ENCODE data around the gene SLC46A2.

The SLC46A2 gene

DNA sequence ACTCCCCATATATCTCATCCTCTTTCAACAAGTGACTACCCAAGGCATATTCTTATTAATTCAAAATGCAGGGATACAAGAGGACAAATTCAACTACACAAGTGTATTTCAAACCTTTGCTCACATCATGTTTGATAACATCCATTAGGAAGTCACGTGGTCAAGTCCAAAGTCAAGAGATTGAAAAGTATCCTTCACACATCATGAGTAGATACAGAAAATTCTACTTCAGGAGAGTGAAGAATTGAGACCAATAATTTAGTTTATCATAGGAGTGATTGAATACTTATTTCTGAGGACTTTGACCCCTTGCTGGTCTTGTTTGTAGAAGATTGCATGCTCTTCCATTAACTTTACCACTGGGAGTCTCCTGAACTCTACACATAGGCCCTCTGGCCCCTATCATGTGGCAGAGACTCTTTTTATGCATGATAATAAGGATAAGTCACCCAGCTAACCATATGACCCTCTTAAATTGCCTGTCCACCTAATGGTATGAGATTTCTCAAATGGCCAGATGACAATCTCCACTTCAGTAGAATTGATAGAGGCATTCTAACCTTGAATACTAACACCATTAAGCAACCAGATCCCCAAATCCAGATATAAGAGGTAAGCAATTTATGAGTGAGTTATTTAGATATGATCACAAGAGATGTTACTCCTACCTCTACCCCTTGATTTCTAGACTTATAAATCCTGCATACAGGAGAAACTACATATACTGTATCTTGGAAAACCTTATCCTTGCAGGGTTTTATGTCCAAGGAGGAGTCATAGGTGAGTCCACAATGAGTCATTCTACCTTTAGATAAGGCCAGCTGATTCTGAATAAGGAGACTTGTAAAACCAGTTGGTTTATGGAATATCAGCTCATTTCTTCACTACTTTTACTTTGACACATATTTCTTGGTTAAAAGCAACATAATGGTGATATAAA, 26.6 kb upstream of the SLC46A2 start:
- no peak overlapping the region for H3K4me3 ChIP-seq (ENCODE audit: low read depth, low read length)
- in situ Hi-C loops (cut with HindIII; ENCODE audit: low sequenced_read_pairs) = no loop called here
- DNase-seq (ENCODE audit: low read depth) = no peak
- no peak for TF ChIP-seq CTCF (IDR thresholded peaks at IDR 0.05; ENCODE audit: low read depth, low read length, missing control alignments)

GRCh38 chr9:112914524-112914923, 23.8 kb upstream of the SLC46A2 start:
- DNase-seq (ENCODE audit: low read depth) = no peak
- no peak overlapping the region for H3K4me3 ChIP-seq (ENCODE audit: low read depth, low read length)
- in situ Hi-C loops (cut with HindIII; ENCODE audit: low sequenced_read_pairs) = no loop called here
- no peak for TF ChIP-seq CTCF (IDR thresholded peaks at IDR 0.05; ENCODE audit: low read depth, low read length, missing control alignments)

- no peak for DNase-seq (ENCODE audit: low read depth)
- H3K4me3 ChIP-seq (ENCODE audit: low read depth, low read length) = no peak overlapping the region
- in situ Hi-C loops (cut with HindIII; ENCODE audit: low sequenced_read_pairs) = no loop called here
- no peak for TF ChIP-seq CTCF (IDR thresholded peaks at IDR 0.05; ENCODE audit: low read depth, low read length, missing control alignments)
Observed at GRCh38 chr9:112913326-112913725, 22.6 kb upstream of the SLC46A2 start.

DNA sequence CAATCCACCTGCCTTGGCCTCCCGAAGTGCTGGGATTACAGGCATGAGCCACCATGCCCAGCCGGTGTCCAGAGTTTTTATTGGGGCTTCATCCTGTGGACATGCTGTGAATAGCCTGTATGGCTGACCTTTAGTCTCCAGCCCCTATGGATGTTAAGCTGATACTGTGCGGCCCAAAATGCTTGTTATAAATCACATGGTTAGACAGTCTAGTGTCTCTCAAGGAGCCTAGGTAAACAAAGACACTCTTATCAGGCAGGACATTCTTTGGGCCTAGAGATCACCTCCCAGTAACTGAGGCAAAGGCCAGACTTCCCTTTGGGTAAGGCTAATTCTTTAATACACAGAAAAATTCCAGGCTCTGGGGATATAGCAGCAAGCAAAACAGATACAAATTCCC, 22.0 kb upstream of the SLC46A2 start:
- no peak for TF ChIP-seq CTCF (IDR thresholded peaks at IDR 0.05; ENCODE audit: low read depth, low read length, missing control alignments)
- DNase-seq (ENCODE audit: low read depth) = no peak
- in situ Hi-C loops (cut with HindIII; ENCODE audit: low sequenced_read_pairs) = no loop called here
- no peak overlapping the region for H3K4me3 ChIP-seq (ENCODE audit: low read depth, low read length)

DNA sequence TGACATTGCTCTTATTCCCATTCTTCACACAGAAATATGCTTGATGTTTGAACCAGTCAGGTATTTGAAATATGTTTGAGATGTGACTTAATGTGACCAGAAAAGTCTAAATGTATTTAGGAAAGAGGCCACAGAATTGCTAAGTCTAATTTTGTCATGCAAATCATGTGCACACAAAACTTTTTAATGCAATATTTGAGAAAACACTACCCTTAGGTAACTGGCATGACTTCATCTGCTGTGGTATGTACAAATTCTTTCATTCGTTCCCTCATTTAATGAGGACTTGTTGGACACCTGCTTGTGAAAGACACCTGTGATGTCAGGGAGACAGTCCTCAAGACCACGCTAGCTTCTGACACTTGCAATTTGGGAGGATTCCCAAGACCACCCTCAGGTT, 21.1 kb upstream of the SLC46A2 start:
- TF ChIP-seq CTCF (IDR thresholded peaks at IDR 0.05; ENCODE audit: low read depth, low read length, missing control alignments) = no peak
- DNase-seq (ENCODE audit: low read depth) = no peak
- in situ Hi-C loops (cut with HindIII; ENCODE audit: low sequenced_read_pairs) = no loop called here
- H3K4me3 ChIP-seq (ENCODE audit: low read depth, low read length) = no peak overlapping the region

DNA sequence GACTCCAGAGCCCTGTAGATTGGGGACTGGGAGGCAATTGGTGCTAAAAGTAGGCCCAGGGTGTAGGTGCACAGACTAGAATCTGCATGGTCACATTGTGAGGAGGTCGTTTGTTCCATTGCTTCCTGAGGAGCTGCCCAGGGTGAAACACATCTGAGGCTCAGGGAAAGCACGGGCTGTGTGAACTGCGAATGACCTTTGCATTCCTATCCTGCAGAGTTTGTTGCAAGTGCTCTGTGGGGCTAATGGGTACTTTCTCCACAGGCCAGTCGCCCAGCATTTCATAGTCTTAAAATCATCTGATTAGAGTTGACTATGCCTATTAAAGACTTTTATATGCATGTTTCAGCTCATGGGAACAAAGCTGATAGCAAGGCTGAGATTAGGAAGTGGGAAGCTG, 14.4 kb upstream of the SLC46A2 start:
- H3K4me3 ChIP-seq (ENCODE audit: low read depth, low read length) = no peak overlapping the region
- DNase-seq (ENCODE audit: low read depth) = no peak
- TF ChIP-seq CTCF (IDR thresholded peaks at IDR 0.05; ENCODE audit: low read depth, low read length, missing control alignments) = no peak
- in situ Hi-C loops (cut with HindIII; ENCODE audit: low sequenced_read_pairs) = no loop called here
